NCI-H146 treated with DMSO at 0.1 percent for 48 hours (cell line): Measurements from ENCODE around the gene NOC2L.

Experiments
- DNase-seq: peaks from one replicate; lab custom pipeline; 2025; ENCODE audit not compliant: unreplicated experiment; lab: John Stamatoyannopoulos, UW

NOC2L gene

DNA sequence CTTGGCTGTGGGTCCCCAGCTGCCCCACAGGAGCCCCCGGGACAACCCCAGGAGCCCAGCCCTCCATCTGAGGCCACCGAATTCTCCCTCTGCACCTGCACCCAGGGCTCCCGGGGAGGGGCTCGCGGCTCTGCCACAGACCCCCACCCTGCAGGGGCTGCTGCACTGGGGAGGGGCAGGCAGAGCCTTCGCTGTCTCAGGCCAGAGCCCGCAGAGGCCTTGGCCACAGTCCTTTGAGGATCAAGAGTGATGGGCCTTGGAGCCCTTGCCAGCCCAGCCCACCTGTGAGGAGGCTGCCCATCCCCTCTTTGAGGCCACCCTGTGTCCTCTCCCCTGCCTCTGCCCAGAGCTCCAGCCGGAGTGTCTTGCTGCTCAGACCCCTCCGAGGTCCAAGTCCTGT is 16.3 kb upstream of the NOC2L start:
- no peak for DNase-seq

DNA sequence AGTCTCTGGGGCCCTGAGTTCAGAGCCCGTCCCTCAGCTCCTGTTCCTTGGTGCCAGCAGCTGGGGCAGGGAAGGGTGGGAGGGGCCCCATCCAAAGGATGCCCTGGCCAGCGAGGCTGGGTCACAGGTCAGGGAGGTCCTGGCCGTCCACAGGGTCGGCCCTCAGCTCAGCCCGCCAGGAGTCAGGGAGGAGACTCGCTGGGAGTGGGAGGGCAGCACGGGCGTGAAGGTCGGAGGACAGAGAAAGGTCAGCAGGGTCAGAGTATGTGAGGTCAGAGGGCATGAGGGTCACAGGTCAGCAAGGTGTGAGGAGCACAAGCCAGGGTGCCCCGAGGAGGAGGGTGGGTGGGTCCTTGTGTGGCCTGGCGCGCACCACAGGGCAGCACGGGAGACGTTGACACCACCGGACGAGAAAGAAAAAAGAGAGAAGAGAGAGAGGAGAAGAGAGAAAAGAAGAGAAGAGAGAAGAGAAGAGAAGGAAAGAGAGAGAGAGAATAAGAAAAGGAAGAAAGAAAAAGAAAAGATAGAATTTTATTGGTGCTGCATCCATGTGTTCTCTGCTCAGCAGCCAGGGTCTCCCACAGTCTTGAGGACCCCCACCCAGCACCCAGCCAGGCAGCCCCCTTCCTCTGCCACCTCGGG is 15.8 kb upstream of the NOC2L start:
- no peak for DNase-seq

DNA sequence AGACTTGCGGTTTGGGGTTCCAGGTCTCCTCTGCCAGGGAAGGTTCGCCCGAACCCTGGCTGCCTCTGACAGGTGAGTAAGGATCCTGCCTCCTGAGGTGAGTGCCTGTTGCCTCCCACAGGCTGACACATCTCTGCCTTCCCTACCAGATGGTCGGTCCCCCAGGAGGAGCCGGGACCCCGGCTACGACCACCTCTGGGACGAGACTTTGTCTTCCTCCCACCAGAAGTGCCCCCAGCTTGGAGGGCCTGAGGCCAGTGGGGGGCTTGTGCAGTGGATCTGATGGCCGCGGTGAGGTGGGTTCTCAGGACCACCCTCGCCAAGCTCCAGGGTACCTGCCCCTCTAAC is 15.2 kb upstream of the NOC2L start:
- DNase-seq, result no peak

DNA sequence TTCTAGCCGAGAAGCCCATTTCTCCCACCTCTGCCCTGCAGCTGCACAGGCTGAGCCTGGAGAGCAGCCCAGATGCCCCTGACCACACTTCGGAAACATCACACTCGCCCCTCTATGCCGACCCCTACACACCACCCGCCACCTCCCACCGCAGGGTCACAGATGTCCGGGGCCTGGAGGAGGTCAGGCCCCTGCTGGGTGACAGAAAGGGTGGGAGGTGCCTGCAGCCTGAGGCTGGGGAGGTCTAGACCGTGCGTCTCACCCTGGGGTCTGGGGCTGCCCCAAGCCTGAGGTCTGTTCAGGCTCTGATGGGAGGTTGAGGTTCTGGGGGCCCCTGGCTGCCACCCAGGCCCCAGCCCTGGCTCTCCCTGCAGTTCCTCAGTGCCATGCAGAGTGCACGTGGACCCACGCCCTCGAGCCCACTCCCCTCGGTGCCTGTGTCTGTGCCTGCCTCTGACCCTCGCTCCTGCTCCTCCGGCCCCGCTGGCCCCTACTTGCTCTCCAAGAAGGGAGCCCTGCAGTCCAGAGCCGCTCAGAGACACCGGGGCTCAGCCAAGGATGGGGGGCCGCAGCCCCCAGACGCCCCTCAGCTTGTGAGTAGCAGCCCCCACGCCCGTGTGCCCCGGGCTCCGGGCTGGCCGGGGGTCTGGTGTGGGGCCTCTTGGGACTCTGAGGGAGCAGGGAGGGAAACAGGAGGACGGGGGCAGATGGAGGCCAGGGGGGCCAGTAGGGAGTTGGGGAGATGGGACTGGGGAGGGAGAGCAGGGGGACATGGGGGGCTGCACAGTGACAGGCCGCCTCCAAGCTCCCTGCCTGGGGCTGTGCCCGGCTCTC is 14.6 kb upstream of the NOC2L start:
- no peak for DNase-seq

DNA sequence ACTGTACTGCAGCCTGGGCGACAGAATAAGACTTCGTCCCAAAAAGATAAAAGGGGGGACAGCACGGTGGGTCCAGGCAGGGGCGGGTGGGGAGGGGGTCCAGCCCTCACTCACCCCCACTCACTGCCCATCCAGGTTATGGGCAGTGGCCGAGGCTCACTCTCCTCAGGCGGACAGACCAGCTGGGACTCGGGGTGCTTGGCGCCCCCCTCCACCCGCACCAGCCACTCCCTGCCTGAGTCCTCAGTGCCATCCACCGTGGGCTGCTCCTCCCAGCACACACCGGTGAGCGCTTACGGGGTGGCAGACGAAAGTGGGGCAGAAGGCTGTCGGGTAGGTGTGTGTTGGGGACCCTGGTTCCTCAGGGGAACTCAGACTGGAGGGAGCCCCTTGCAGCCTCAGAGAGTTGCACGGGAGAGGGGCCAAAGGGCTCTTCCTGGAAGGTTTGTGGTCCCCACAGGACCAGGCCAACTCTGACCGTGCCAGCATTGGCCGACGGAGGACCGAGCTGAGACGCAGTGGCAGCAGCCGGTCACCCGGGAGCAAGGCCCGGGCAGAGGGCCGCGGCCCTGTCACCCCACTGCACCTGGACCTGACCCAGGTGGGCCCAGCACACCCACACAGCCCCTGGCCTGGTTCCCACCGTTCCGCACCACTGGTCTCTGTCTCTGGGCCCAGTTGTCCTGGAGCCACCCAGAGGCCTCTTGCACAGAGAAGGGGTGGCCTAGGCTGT is 13.8 kb upstream of the NOC2L start:
- no peak for DNase-seq

GRCh38 chr1:971751-972506 is 12.9 kb upstream of the NOC2L start:
- DNase-seq, result no peak

DNA sequence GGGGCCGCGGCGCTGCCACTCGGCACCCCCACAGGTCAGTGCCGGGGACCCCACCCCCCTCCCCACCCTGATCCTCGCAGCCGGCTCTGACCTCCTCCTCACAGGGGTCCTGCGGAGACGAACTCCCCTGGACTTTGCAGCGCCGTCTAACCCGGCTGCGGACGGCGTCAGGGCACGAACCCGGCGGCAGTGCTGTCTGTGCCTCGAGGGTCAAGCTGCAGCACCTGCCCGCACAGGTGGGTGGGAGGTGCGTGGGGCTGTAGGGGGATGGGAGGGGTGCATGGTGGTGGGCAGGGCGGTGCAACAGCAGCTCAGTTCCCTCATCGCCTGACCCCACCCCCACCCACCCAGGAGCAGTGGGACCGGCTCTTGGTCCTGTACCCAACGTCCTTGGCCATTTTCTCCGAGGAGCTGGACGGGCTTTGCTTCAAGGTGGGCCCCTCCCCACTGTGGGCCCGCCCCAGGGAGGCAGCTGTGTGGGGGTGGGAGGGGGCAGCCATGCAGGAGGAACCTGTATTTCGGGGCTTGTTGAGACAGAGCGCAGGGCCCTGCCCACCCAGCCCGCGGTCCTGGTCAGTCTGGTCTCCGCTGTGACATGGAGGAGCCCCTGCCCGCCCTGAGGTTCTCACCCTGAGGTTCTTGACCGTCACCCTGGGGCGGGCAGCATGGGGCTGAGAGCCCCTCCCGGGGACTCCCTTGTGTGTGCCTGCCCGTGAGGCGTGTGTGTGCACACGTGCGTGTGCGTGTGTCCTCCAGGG is 12.1 kb upstream of the NOC2L start:
- DNase-seq, result no peak

DNA sequence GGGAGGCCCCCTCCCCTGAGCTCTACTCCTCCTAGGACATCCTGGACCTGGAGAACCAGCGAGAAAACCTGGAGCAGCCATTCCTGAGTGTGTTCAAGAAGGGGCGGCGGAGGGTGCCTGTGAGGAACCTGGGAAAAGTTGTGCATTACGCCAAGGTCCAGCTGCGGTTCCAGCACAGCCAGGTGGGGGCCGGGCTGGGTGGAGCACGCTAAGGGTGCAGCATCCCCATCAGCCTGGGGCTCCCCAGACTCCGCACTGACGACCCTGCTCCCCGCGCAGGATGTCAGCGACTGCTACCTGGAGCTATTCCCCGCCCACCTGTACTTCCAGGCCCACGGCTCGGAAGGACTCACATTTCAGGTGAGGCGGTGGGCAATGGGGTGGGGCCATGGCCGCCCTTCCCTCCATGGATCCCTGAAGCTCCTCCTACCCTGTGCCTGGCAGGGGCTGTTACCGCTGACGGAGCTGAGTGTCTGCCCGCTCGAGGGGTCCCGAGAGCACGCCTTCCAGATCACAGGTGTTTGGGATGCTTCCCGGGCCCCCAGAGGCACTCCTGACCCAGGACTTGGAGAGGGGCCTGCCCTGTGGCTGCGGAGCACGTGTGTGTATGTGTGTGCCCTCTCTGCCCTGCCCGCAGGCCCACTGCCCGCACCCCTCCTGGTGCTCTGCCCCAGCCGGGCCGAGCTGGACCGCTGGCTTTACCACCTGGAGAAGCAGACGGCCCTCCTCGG is 11.4 kb upstream of the NOC2L start:
- DNase-seq, result no peak

DNA sequence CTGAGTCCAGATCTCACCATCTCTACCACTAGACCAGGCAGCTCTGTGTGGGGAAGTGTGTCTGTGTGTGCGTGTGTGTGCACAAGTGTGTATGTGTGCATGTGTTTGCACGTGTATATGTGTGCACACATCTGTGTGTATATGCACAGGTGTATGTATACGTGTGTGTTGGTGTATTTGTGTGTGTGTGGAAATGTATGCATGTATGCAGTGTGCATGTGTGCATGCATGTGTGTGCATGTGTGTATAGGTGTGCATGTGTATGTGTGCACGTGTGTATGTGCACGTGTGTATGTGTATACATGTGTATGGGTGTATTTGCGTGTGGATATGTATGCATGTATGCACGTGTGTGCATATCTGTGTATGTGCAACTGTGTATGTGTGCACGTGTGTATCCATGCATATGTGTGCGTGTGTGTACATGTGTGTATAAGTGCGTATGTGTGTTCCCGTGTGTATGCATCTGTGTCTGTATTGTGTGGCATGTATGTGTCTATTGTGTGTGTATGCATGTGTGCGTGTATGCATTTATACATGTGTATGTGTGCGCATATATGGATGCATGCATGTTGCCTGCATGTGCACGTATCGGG is 10.3 kb upstream of the NOC2L start:
- no peak for DNase-seq

DNA sequence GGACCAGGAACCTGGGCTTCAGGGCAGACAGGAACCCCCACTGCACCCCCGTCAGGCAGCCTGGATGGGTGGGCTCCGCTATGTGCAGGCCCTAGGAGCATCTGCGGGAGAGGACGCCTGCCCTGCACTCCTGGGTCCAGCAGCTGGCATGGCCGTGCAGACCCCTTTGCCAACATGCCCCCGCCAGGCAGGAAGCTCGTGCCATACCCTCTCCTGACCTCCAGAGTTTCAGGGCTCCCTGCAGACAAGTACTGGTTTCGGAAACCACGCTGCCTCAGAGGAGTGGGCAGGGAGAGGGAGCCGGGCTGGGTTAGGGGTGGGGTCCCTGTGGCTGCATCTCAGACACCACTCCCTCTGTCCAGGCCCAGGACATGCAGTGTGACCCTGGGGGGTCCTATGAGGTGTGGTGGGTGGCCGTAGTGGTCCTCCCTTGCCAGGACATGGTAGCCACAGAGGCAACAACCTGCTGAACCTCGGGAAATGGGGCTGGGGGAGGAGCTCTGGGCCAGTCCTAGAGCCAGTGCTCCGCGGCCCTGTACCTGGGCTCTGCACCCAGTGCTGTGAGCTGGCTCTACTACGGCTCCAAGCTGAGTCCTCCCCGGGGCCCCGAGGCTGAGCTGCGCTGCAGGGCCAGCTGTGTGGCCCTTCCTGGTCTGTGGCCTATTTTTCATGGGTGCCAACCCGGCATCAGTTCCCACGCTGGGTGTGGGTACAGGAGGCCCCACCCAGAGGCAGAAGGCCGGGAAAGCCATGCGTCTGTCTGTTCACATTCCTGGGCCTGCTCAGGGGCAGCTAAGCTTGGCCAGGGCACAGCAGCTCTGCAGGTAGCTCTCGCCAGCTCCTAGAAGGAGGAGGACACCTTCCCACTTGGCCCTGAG is 8.6 kb upstream of the NOC2L start:
- no peak for DNase-seq

GRCh38 chr1:966704-967300 is 7.7 kb upstream of the NOC2L start:
- DNase-seq, result no peak

DNA sequence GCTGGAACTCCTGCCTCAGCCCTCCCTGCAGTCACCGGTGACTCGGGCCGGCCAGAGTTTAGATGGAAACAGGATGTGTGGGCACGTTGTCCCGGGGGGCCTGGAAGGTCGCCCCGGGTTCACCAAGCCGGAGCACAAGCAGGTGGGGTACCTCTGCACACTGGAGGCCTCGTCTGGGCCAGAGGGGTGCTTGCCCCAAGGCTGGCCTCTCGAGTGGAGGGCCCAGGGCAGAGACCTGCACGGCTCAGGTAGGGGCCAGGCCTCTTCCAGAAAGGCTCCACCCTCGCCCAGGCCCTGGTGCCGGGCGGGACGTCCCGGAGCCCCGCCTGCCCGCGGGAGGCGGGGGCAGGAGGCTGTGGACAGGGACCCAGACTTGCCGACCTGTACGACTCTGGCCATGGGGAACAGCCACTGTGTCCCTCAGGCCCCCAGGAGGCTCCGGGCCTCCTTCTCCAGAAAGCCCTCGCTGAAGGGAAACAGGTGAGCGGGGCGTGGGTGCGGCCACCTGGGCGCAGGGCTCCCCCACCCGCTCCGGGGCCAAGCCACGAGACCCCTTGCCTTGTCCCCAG is 7.2 kb upstream of the NOC2L start, which contains the start of gene PLEKHN1:
Gene PLEKHN1 (plus strand): TSS at position 348 of the 569 bp plus-strand sequence. CDS start 50 bp downstream, at position 398.
- no peak for DNase-seq

- no peak for DNase-seq
These were observed 6.6 kb upstream of the NOC2L start for GRCh38 chr1:965526-966134.

DNA sequence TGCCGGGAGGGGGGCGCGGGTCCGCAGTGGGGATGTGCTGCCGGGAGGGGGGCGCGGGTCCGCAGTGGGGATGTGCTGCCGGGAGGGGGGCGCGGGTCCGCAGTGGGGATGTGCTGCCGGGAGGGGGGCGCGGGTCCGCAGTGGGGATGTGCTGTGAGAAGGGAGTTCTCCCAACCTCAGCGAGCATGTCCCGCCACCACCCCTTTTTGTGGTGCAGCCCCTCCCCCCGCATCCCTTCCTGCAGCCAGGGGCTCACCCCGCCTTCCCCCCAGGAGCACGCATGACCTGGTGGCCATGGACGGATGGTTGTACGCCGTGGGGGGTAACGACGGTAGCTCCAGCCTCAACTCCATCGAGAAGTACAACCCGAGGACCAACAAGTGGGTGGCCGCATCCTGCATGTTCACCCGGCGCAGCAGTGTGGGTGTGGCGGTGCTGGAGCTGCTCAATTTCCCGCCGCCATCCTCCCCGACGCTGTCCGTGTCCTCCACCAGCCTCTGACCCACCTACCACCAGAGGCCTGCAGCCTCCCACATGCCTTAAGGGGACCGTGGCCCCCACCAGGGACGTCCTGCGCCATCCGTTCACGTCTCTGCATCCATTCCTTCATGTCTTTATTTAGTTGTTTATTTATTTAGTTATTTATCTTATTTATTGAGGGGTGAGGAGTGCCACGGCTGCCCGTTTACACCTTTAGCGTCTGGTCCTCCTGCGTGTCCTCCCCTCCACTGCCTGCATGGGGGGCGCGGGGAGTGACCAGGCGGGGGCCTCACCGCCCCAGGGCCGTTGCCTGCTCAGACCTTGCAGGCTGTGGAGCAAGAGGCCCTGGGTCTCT is 5.9 kb upstream of the NOC2L start:
- DNase-seq, result no peak

GRCh38 chr1:963746-964525 is 4.9 kb upstream of the NOC2L start:
- DNase-seq, result no peak

GRCh38 chr1:963301-963651 is 4.2 kb upstream of the NOC2L start:
- no peak for DNase-seq
